Measurements from ENCODE around the gene FOLR2. TPM values are rescaled to one million over a fixed set of nuclear protein-coding genes. Genes with fewer than 3 reads are reported as not detected.
"Not testable (repeated sequence)": the region's sequence is repeated elsewhere in the genome, so short reads cannot be mapped to it uniquely, and the experiment has no call there.

FOLR2 gene
- polyA plus RNA-seq, 3 donors, result 7.9 to 14.7 (median 10.1) TPM

DNA sequence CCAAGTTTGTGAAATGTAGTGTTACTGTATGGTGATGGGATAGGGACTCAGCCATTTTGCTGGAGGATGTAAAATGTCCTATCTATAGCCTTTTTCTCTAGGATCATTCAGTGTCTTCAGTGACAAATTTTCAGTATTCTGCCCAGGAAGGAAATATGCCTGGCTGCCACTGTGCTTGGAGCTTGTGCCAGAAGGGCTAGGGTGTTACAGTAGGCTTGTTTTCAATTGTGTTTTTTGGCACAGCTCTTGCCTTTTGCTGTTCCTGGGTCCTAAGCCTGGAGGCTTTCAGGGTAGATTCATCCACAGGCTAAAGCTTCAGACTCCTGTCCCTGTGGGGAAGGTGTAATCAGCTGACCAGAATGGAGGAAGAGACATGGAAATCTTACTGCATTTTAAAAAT is 49.4 kb downstream of the FOLR2 start:
- no peak for DNase-seq

- not testable (repeated sequence) for DNase-seq
Observed at GRCh38 chr11:72266960-72267359, 50.4 kb downstream of the FOLR2 start.

GRCh38 chr11:72267956-72268617 is 51.5 kb downstream of the FOLR2 start:
- no peak for DNase-seq

Other genes with a start within 250 kb of the FOLR2 start
- 10 to 100 TPM in 2 of 3 donors, 1 to 10 TPM in 1; 8.1 to 16.5 (median 11.6) TPM for gene IL18BP, start 217.9 kb upstream of the FOLR2 start, polyA plus RNA-seq (ENCODE audit: insufficient read length in 3 of 3)
- gene NUMA1, start 136.3 kb upstream of the FOLR2 start, polyA plus RNA-seq (ENCODE audit: insufficient read length in 3 of 3), result 100 to 1,000 TPM; 289 to 335 (median 305) TPM
- 10 to 100 TPM; 22.3 to 37.0 (median 35.1) TPM for gene LRRC51, start 135.9 kb upstream of the FOLR2 start, polyA plus RNA-seq (ENCODE audit: insufficient read length in 3 of 3)
- gene LAMTOR1, start 113.5 kb upstream of the FOLR2 start, polyA plus RNA-seq (ENCODE audit: insufficient read length in 3 of 3), result 100 to 1,000 TPM; 123 to 133 (median 128) TPM
- not detected for gene TOMT, start 110.9 kb upstream of the FOLR2 start, polyA plus RNA-seq (ENCODE audit: insufficient read length in 3 of 3)
- gene ANAPC15, start 104.1 kb upstream of the FOLR2 start, polyA plus RNA-seq (ENCODE audit: insufficient read length in 3 of 3), result 10 to 100 TPM; 49.3 to 59.0 (median 50.4) TPM
- gene FOLR3, start 81.1 kb upstream of the FOLR2 start, polyA plus RNA-seq (ENCODE audit: insufficient read length in 3 of 3), result 1 to 10 TPM; 1.6 to 2.8 (median 2.2) TPM
- gene FOLR1, start 24.7 kb upstream of the FOLR2 start, polyA plus RNA-seq (ENCODE audit: insufficient read length in 3 of 3), result 10 to 100 TPM; 57.5 to 59.1 (median 57.9) TPM
- gene INPPL1, start 8.0 kb downstream of the FOLR2 start, polyA plus RNA-seq (ENCODE audit: insufficient read length in 3 of 3), result 100 to 1,000 TPM; 161 to 188 (median 168) TPM
- not detected for gene PHOX2A, start 27.4 kb downstream of the FOLR2 start, polyA plus RNA-seq (ENCODE audit: insufficient read length in 3 of 3)
- gene CLPB, start 217.7 kb downstream of the FOLR2 start, polyA plus RNA-seq (ENCODE audit: insufficient read length in 3 of 3), result 10 to 100 TPM; 12.3 to 15.7 (median 14.5) TPM